Measurements from ENCODE around the gene SARDH. TPM values are rescaled to one million over a fixed set of nuclear protein-coding genes. Genes with fewer than 3 reads are reported as not detected.

Gene SARDH
- total and polyA plus RNA-seq, 2 donors (not counting 3 experiments of a cell fraction or from before 2014, with no cell fraction given): 0.19 to 0.44 TPM

- Histone ChIP-seq H3K27ac (ENCODE audit: insufficient read depth, low read depth, low read length) (no peak overlapping the region), H2AFZ (ENCODE audit: low read depth, low read length) (no peak overlapping the region), H3K9me3 (replicated peaks; ENCODE audit: control insufficient read depth, insufficient read depth, low read length) (no peaks in the 10 kb centered on the region), H3K4me2 (ENCODE audit: insufficient read depth, low read length) (no peak overlapping the region), H3K36me3 (ENCODE audit: control insufficient read depth in 2 of 2, extremely low read depth in 1 of 2, insufficient read depth in 2 of 2, low read length in 2 of 2) (no peaks in the 10 kb centered on the region), H4K20me1 (replicated peaks; ENCODE audit: control insufficient read depth, extremely low read depth, insufficient read depth, low read length) (no peaks in the 10 kb centered on the region), H3K27me3 (ENCODE audit: control insufficient read depth in 2 of 2, insufficient read depth in 2 of 2, low read length in 2 of 2) (peaks cover 6 to 18% of the 10 kb centered on the region in 2 experiments), H3K4me3 (replicated peaks in 1 of 3; ENCODE audit: insufficient read depth in 1 of 3, low read depth in 1 of 3, low read length in 3 of 3) (no peak overlapping the region), H3K9ac (replicated peaks; ENCODE audit: extremely low read depth, insufficient read depth, low read length) (no peak overlapping the region), H3K9me1 (replicated peaks; ENCODE audit: control insufficient read depth, extremely low read depth, insufficient read depth, low read length) (no peaks in the 10 kb centered on the region), H3K4me1 (ENCODE audit: control insufficient read depth, extremely low read depth, insufficient read depth, low read length) (no peaks in the 10 kb centered on the region), H3K79me2 (ENCODE audit: control insufficient read depth, insufficient read depth, low read length) (no peaks in the 10 kb centered on the region)
- TF ChIP-seq FOS (IDR thresholded peaks at IDR 0.05; ENCODE audit: borderline replicate concordance, insufficient read depth, low read length) (no peak), POLR2AphosphoS5 (IDR thresholded peaks at IDR 0.05; ENCODE audit: insufficient read depth, low read depth, low read length) (no peak), POLR2A (IDR thresholded peaks at IDR 0.05; ENCODE audit: low read depth, low read length) (no peak), EZH2 (IDR thresholded peaks at IDR 0.05; ENCODE audit: borderline replicate concordance, low read depth, low read length, severe bottlenecking) (no peak), GATA2 (IDR thresholded peaks at IDR 0.05; ENCODE audit: insufficient read depth, insufficient read length, low read depth, low read length) (no peak), MYC (IDR thresholded peaks at IDR 0.05; ENCODE audit: low read depth, low read length) (no peak), JUN (IDR thresholded peaks at IDR 0.05; ENCODE audit: borderline replicate concordance, insufficient read depth, insufficient read length, low read depth) (no peak), CTCF (IDR thresholded peaks at IDR 0.05; ENCODE audit: extremely low read depth in 1 of 2, insufficient read depth in 1 of 2, low read depth in 1 of 2, low read length in 2 of 2) (no peak), MAX (IDR thresholded peaks at IDR 0.05; ENCODE audit: insufficient read depth, insufficient read length) (no peak)
- CTCF ChIA-PET: no interaction called here
- intact Hi-C loops (cut with micrococcal nuclease): no loop called here
- no peak for FAIRE-seq
- no peak for DNase-seq (ENCODE audit: low read depth, low spot score)
- dilution Hi-C loops (cut with MboI; ENCODE audit: extremely low pct_ligation_motif_present, low sequenced_read_pairs): no loop called here
- POLR2A ChIA-PET: no interaction called here
- BruUV-seq (replicated peaks): no TSS peak
Measured at GRCh38 chr9:133658442-133659431, 79.4 kb downstream of the SARDH start.
